Natural killer cell (primary cell): ENCODE data around the gene PTPRB. TPM values are rescaled to one million over a fixed set of nuclear protein-coding genes. Genes with fewer than 3 reads are reported as not detected.

Experiments
- ATAC-seq, 3 donors: fragments of 150-1000 bp in 2 of 3; fragments of 200-7000 bp in 1 of 3; cut with Tn5 transposase; 1 replicate in 1 of 3; 2 replicates in 2 of 3; pipeline ENCODE4 v1.10.0; 2021; ENCODE audit warnings: mild to moderate bottlenecking in 2 of 3, moderate library complexity in 2 of 3
- DNase-seq, 2 donors: peaks; one replicate each; pipeline versions ENCODE4 v3.0.0 to v3.0.0-alpha.2; 2013 to 2021; ENCODE audit warnings: mixed read lengths in 1 of 2
- H3K27ac ChIP-seq: one replicate; pipeline ENCODE4 v1.5.1; 2013; ENCODE audit warnings: mild to moderate bottlenecking, low read length
- H3K27me3 ChIP-seq: one replicate; pipeline ENCODE4 v1.6.1; 2013; ENCODE audit warnings: low read length; ENCODE audit not compliant: control insufficient read depth, insufficient read depth
- H3K36me3 ChIP-seq: one replicate; pipeline ENCODE4 v1.6.1; 2013; ENCODE audit warnings: low read length; ENCODE audit not compliant: control insufficient read depth, insufficient read depth
- H3K4me1 ChIP-seq: one replicate; pipeline ENCODE4 v1.6.1; 2013; ENCODE audit warnings: low read length; ENCODE audit not compliant: control insufficient read depth, insufficient read depth
- H3K4me3 ChIP-seq: one replicate; pipeline ENCODE4 v1.5.1; 2013; ENCODE audit warnings: low read length
- H3K9me3 ChIP-seq: one replicate; pipeline ENCODE4 v1.6.1; 2013; ENCODE audit warnings: low read length; ENCODE audit not compliant: control insufficient read depth, insufficient read depth
- H3K27ac Mint-ChIP-seq, 2 donors: one replicate each; pipeline ENCODE4 v1.8.0; 2022; ENCODE audit warnings: mild to moderate bottlenecking in 2 of 2, mixed read lengths in 2 of 2, moderate library complexity in 1 of 2
- H3K27me3 Mint-ChIP-seq, 2 donors: one replicate each; pipeline ENCODE4 v1.8.0; 2022; ENCODE audit warnings: low read depth in 2 of 2, mixed read lengths in 2 of 2
- H3K36me3 Mint-ChIP-seq: one replicate; pipeline ENCODE4 v1.8.0; 2022; ENCODE audit warnings: mixed read lengths
- H3K4me1 Mint-ChIP-seq, 2 donors: one replicate each; pipeline ENCODE4 v1.8.0; 2022; ENCODE audit warnings: mixed read lengths in 2 of 2
- H3K4me3 Mint-ChIP-seq: one replicate; pipeline ENCODE4 v1.8.0; 2022; ENCODE audit warnings: mild to moderate bottlenecking, moderate library complexity, mixed read lengths
- H3K9me3 Mint-ChIP-seq, 2 donors: one replicate each; pipeline ENCODE4 v1.8.0; 2022; ENCODE audit warnings: mixed read lengths in 2 of 2
- WGBS: methylation state at CpG from one replicate; pipeline ENCODE4 v1.1.7; 2013; ENCODE audit warnings: missing lambda C conversion rate; ENCODE audit not compliant: insufficient coverage; 5-methylcytosine and 5-hydroxymethylcytosine counted together
- intact Hi-C: fragments of 100-400 bp; cut with micrococcal nuclease; formaldehyde crosslinking; loops from one replicate; pipeline ENCODE4 v1.14.2; 2022
- total RNA-seq, 4 donors: library from RNA; stranded (reverse); fragments of 120-200 nt in 1 of 4; gene quantifications; one replicate each; pipeline versions ENCODE4 v1.2.3 to v1.2.4, GENCODE V29; 2013 to 2022
- TF ChIP-seq, protein P1 (sequence below): fragments of 200-600 bp; IDR thresholded peaks from one replicate; pipeline ENCODE4 v1.8.0; 2022; ENCODE audit warnings: antibody characterized with exemption

Gene PTPRB
- total RNA-seq, 3 donors from 2014 or later (not counting 1 experiment from before 2014, with no cell fraction given): 2.3 to 7.8 (median 5.5) TPM

DNA sequence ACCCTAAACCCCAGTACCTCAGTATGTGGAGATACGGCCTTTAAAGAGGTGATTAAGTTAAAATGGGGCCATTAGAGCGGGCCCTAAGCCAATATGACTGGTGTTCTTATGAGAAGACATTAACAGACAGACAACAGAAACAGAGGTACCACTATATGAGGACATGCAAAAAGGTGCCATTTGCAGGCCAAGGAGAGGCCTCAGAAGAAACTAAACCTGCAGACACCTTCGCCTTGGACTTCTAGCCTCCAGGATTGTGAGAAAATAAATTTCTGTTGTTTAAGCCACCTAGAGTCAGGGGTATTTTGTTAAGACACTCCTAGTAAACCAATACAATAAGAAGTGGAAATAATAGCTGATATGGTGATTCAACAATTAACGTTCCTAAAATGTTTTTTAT lies 32.6 kb downstream of the PTPRB start:
- 87% methylated on average over 3 of the region's 4 CpGs for WGBS
- DNase-seq: no peak

DNA sequence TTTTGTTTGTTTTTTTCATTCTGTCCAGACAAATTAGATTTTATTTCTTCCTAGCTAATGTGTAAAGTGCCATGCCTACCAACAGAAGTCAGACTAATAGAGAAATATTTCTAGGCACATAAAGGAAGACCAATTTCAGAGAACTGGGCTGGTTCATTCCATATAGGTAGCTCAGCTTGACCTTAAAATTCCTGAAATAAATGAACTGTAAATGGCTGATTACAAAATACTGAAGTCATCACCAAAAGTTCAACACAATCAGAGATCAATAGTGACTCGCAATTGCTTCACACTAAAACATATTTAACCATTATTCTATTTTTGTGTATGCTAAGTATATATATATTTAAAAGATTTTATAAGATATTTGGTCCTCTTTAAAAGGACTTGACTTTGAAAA lies 34.2 kb downstream of the PTPRB start:
- H3K27ac Mint-ChIP-seq: no peak overlapping the region
- peaks cover 1 to 5% of the 10 kb centered on the region in 2 donors for H3K4me1 Mint-ChIP-seq
- H3K36me3 Mint-ChIP-seq: no peaks in the 10 kb centered on the region
- H3K4me3 Mint-ChIP-seq: no peak overlapping the region
- Histone ChIP-seq H3K4me3 (no peak overlapping the region), H3K9me3 (no peaks in the 10 kb centered on the region), H3K27ac (no peak overlapping the region), H3K36me3 (no peaks in the 10 kb centered on the region), H3K4me1 (no peaks in the 10 kb centered on the region), H3K27me3 (peaks cover 2% of the 10 kb centered on the region)
- no peaks in the 10 kb centered on the region for H3K9me3 Mint-ChIP-seq
- ATAC-seq: no peak
- intact Hi-C loops: no loop called here
- peaks cover 2 to 13% of the 10 kb centered on the region in 2 donors for H3K27me3 Mint-ChIP-seq
- TF ChIP-seq, protein P1, sequence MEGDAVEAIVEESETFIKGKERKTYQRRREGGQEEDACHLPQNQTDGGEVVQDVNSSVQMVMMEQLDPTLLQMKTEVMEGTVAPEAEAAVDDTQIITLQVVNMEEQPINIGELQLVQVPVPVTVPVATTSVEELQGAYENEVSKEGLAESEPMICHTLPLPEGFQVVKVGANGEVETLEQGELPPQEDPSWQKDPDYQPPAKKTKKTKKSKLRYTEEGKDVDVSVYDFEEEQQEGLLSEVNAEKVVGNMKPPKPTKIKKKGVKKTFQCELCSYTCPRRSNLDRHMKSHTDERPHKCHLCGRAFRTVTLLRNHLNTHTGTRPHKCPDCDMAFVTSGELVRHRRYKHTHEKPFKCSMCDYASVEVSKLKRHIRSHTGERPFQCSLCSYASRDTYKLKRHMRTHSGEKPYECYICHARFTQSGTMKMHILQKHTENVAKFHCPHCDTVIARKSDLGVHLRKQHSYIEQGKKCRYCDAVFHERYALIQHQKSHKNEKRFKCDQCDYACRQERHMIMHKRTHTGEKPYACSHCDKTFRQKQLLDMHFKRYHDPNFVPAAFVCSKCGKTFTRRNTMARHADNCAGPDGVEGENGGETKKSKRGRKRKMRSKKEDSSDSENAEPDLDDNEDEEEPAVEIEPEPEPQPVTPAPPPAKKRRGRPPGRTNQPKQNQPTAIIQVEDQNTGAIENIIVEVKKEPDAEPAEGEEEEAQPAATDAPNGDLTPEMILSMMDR: no peak
- no CpG with 5 or more reads among the region's 1 CpG for WGBS
- no peak for DNase-seq

More for the DNA sequence above, 32.6 kb downstream of the PTPRB start:
- Histone ChIP-seq H3K4me3 (no peak overlapping the region), H3K36me3 (no peaks in the 10 kb centered on the region), H3K27ac (no peak overlapping the region), H3K27me3 (peaks cover 3% of the 10 kb centered on the region), H3K4me1 (peaks cover 9% of the 10 kb centered on the region), H3K9me3 (no peaks in the 10 kb centered on the region)
- Mint-ChIP-seq H3K9me3 (no peaks in the 10 kb centered on the region), H3K27me3 (peaks cover 2 to 13% of the 10 kb centered on the region in 2 donors), H3K4me1 (peaks cover 5 to 13% of the 10 kb centered on the region in 2 donors), H3K27ac (no peak overlapping the region), H3K36me3 (no peaks in the 10 kb centered on the region), H3K4me3 (no peak overlapping the region)
- intact Hi-C loops: no loop called here
- ATAC-seq: no peak
- TF ChIP-seq, protein P1: no peak

DNA sequence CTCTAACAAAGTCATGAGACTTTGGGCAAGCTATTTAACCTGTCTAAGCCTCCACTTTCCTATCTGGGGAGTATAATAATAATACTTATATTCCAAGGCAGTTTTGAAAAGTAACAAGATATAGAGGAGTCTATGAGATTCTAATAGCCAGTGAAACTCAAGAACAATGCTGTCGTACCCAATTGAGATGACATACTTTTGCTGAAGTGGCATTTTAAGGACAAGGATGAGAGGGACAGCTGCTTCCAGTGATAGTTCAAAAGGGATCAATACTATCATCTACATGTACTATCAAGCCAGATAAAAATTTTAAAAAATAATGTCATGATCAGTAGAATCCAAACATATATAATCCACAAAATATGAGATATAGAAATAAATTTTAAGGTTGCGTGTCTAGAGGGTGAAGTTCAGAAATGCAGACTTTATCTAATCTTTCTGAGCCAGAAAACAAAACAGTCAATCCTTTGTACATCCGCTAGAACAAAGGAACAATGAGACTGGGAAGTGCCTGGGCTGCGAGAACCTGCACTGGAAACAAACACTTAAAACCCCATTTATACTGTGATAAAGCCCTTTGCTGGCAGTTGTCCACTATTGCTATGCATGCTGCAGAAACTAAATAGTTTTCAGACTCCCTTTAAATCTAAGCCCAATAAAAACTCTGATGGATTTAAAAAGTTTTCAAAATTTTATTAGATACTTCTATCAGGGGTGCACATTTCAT lies 38.6 kb downstream of the PTPRB start:
- Histone ChIP-seq H3K9me3 (no peaks in the 10 kb centered on the region), H3K36me3 (no peaks in the 10 kb centered on the region), H3K27me3 (no peaks in the 10 kb centered on the region), H3K4me1 (no peaks in the 10 kb centered on the region), H3K4me3 (no peak overlapping the region), H3K27ac (no peak overlapping the region)
- 91% methylated on average over 4 of the region's 4 CpGs for WGBS
- TF ChIP-seq, protein P1: no peak
- Mint-ChIP-seq H3K27me3 (peaks cover 3 to 7% of the 10 kb centered on the region in 2 donors), H3K36me3 (no peaks in the 10 kb centered on the region), H3K4me1 (no peaks in the 10 kb centered on the region), H3K4me3 (no peak overlapping the region), H3K27ac (no peak overlapping the region), H3K9me3 (no peaks in the 10 kb centered on the region)
- intact Hi-C loops: loop anchor here (10.0 kb wide), 1 partner anchor 46 kb away; no protein-coding TSS in a partner anchor
- DNase-seq (no peak), ATAC-seq (no peak)

DNA sequence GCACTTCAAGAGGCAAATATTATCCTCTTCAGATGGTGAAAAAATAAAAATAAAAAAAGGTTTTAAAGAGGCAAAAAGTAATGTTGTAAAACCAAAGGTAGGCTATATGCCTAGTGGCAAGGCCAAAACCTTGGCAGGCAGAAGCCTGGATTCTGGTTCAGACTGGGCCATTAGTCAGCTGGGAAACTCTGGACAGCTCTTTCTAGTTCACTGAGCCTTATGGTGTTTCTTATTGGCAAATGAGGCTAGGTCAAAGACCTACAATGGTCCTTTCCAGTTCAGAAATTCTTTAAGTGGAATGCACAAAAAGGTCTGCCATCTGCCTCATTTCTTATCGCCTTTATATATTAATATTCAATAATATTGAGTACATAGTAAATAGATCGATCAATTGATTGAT lies 44.6 kb downstream of the PTPRB start:
- no peaks in the 10 kb centered on the region for H3K9me3 Mint-ChIP-seq
- H3K27me3 Mint-ChIP-seq: peaks cover 0 to 3% of the 10 kb centered on the region in 2 donors
- Histone ChIP-seq H3K4me3 (no peak overlapping the region), H3K4me1 (no peaks in the 10 kb centered on the region), H3K27ac (no peak overlapping the region), H3K36me3 (no peaks in the 10 kb centered on the region), H3K9me3 (no peaks in the 10 kb centered on the region), H3K27me3 (no peaks in the 10 kb centered on the region)
- no CpG with 5 or more reads among the region's 2 CpGs for WGBS
- DNase-seq (no peak), ATAC-seq (no peak)
- no peaks in the 10 kb centered on the region for H3K36me3 Mint-ChIP-seq
- TF ChIP-seq, protein P1: no peak
- intact Hi-C loops: loop anchor here (10.0 kb wide), 1 partner anchor 52 kb away; no protein-coding TSS in a partner anchor
- H3K4me1 Mint-ChIP-seq: peaks cover 0 to 6% of the 10 kb centered on the region in 2 donors
- H3K4me3 Mint-ChIP-seq: no peak overlapping the region
- no peak overlapping the region for H3K27ac Mint-ChIP-seq
